NCI-H446 (cell line): ENCODE measurements around the gene TMED7.
"Not testable (repeated sequence)": the region's sequence is repeated elsewhere in the genome, so short reads cannot be mapped to it uniquely, and the experiment has no call there.

Experiments used
- DNase-seq, 2 experiments: peaks; one replicate each; lab custom pipeline; 2025; lab: John Stamatoyannopoulos, UW

TMED7 gene

DNA sequence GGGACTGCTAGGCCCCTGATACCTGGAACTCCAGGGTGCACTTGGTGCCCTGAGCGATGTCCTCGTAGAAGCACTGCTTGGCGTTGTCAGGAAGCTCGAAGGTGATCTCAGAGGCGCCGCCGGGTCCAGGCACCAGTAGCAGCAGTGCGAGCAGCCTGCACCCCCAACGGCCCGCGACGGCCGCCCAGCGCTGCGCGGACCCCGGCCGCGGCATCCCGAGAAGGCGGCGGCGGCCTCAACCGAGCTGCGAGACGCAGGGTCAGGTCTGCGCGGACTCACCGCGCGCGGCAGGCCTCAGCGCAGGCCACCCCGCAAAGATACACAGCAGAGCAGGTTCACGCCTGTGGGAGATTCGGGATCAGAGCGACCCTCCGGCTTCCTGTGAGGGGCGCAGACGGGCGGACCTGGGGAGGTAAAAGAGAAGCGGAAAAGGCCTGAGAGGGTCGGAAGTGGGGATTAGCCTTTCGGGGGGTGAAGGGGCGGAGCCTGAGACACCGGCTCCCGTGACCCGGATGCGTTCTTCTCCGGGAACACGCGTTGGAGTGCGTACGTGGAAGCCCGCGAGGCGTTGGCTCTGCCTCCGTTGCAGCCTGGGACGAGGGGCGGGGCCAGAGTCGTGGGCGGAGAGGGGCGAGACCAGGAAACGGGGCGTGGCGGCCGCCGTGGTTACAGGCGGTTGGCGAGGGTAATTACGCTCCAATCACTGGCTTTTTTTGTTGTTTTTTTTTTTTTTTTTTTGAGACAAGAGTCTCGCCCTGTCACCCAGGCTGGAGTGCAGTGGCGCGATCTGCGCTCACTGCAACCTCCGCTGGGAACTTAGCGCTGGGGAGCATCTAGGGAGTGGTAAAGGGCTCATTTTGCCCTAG lies at the start of gene TMED7:
Gene TMED7 (minus strand): TSS at position 458 of the 866 bp plus-strand sequence. CDS start 244 bp downstream, at position 214.
- peak; percentile 95 to 98 for DNase-seq

DNA sequence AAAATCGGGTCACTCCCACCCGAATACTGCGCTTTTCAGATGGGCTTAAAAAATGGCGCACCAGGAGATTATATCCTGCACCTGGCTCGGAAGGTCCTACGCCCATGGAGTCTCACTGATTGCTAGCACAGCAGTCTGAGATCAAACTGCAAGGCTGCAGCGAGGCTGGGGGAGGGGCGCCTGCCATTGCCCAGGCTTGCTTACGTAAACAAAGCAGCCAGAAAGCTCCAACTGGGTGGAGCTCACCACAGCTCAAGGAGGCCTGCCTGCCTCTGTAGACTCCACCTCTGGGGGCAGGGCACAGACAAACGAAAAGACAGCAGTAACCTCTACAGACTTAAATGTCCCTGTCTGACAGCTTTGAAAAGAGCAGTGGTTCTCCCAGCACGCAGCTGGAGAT lies 48.9 kb upstream of the TMED7 start:
- not testable (repeated sequence) for DNase-seq

DNA sequence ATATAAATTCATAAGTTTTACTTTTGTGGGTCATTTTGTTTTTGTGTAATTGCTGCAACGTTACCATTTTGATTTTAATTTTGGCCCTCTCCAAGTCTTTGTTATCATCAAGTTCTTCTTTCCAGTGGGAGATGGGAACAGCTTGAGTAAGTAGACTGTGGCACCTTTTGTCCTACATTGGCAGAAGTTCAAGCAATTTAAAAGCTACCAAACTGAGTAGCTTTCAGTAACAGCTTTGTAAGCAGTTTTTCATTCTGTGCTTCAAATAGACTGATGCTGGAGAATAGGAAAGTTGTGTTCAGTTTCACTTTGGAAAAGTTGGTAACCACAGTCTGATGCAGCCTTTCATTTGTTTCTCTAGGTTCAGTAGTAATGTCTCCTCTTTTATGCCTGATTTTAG lies 47.8 kb upstream of the TMED7 start:
- peak in 1 of 2 experiments; percentile 35 for DNase-seq

DNA sequence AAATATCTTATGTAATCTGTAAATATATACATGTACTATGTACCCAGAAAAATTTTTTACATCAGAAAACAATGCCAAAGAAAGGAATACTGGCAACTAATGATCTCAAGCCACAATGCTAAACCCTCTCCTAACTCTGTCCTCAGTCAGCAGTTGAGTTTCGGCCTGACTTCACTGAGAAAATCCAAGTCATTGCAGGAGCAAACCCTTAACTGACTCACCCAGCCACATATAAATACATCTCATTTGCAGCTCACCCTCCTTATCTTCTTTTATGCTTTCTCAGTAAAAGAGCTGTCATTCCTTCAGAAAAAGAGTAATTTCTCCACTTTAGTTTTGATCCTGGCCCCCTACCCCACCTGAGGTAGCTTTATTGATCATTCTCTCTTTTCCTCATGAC lies 46.1 kb upstream of the TMED7 start:
- no peak for DNase-seq

DNA sequence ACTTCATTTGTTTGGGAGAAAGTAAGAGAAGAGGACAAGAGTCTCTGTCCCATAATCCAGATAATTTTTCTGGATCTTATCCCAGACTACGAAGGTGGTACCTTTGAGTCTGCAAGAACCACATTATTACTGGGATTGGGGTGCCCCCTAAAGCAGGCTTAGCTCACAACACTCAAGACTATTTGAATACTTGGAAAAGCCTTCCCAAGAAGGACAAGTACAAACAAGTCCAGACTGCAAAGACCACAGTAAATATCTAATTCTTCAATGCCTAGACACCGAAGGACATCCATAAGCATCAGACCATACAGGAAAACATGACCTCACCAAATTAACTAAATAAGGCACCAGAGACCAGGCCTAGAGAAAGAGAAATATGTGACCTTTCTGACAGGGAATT lies 40.2 kb upstream of the TMED7 start:
- DNase-seq, result no peak

DNA sequence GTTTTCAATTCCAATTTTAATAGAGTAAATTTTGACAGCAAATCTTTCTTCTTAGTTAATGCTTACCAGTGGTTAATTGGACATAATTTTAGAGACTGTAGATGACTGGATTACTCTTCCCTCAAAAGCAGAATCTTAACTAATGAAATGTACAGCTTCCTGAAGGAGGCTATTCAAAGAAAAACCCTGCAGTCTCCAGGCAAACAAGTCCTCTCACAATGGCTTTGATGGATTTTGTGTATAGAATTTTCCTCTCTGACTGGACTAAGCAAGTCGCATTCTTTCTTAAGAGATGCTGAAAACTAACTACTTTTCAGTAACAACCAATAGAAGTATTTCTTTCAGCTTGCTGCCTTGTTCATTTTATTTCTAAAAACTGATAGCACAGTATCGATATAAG lies 35.7 kb upstream of the TMED7 start:
- no peak for DNase-seq

DNA sequence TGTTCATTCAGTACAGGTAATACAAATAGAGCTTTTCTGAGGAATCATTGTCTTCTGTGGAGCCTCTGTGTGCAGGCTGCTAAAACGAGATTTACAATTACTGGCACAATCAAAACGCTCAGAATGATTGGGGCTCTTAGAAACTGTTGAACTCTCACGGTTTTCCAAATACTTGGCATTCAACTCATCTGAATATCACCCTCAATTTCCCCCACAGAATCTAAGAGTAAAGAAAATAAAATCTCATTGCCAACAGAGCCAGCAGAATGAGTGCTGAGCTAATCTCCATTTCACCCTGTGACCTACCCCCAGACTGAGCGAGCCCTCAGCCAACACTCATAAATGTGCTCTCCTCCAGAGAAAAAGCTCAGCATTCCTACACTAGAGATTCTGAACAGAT lies 35.3 kb upstream of the TMED7 start:
- no peak for DNase-seq

DNA sequence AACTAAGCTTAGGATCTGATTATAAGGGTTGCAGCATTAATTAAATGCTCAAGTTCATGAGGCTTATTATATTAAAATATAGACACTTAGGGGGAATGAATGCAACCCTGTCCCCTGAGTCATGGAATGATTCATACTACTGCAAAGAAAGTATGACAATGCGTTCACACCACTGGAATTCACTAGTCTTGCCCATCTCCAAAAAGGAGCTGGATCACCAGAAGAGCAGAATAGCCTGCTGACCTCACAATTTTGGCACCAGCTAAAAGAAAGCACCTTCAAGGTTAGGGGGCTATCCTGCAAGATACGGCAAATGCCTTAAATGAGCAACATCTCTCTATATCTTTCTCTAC lies 32.0 kb upstream of the TMED7 start:
- DNase-seq, result no peak

DNA sequence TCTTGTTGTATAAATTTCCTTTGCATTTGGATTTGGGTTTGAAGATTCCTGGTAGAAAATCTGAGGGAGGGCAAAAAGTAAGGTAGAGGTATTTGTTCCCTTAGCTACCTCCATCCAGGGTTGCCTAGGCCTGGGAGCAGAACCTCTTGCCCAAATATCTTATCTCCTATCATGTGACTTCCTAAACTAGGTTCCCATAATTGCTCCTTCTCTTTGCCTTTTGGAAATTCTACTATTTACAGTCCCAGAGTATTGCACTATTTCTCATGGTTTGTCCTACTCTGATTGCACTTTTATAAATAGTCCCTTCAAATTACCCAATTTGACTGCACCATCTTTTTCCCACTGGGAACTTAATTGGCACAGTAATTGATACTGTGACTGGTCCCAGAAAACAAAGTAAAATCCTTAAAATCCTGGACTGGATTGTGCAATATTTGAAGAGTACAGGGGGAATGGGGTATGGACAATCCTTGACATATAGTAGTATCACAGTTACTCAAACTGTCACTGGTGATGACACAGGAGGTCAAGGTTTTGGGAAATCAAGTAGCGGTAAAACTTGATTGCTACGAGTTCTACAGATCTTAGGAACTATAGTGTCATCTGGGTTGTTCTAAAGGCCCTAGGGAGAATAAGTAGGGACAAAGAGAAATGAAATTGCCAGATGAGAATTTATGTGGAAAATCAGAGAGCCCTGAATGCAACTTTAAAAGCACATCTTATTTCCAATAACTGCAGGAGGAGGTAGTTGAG lies 31.5 kb upstream of the TMED7 start:
- DNase-seq, result no peak

DNA sequence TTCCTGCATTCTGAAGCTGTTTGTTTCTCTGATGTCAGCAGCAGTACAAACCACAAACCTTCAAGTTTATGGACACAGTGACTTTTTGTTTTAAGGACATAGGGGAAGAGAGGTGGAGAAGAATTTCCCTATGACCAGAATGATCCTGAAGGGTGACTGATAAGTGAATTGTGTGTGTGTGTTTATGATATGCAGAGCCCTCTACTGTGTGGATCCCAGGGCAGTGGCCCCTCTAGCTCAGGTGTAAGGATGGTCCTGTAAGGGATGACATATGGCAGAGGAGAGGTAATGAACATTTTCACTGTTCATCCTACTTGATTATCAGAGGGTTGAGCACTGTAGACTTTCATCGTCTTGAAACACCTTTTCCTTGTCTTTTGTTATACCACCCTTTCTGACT lies 30.6 kb upstream of the TMED7 start:
- DNase-seq, result no peak

DNA sequence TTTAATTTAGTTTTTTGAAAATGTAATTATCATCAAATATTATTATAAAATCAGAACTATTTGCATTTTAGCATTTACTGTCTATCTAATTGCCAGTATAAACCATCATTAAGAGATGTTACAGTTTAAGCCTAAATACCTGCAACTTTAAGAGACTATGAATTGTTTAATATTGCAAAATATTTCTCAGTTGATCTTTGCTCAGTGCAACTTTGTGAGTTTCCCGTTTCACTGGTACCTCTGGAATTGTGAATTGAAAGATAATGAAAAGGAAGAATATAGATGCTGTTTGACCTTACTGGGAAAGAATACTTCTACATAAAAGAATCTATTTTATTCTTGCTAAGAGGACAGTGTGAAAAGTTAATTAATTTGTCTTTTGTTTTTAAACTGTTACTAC lies 30.2 kb upstream of the TMED7 start:
- no peak for DNase-seq

DNA sequence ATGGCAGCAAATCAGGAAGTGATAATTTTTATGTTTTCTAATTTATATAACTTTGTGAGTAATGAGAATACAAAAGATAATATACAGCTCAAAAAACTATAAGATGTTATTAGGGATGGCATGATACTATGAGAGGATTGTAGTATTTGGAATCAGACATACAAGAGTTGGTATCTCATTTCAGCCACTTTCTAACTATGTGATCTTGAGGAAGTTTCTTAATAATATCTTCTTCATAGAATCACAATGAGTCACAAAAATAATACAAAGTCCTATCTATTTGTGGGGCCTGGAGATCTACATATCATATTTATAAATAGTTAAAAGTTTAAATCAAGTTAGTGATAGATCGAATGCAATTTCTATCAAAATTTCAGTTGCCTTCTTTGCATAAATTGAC lies 23.7 kb upstream of the TMED7 start:
- DNase-seq, result no peak

DNA sequence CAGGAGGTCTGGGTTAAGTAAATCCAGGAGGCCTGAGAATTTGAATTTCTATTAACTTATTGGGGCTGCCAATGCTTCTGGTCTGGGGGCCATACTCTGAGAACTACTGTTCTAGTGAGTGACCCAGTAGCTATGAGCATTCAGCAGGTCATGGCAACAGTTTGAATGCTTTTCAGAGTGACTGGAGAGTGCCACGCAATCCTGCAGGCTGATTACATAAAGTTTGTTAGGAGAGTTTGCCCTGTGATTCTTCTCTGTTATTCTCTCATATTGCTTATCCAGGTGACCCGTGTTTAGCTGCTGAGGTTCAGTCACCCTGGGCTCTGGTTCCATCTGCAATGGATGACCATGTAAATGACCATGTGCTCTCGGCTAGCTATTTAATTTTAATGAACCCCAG lies 22.2 kb upstream of the TMED7 start:
- no peak for DNase-seq

DNA sequence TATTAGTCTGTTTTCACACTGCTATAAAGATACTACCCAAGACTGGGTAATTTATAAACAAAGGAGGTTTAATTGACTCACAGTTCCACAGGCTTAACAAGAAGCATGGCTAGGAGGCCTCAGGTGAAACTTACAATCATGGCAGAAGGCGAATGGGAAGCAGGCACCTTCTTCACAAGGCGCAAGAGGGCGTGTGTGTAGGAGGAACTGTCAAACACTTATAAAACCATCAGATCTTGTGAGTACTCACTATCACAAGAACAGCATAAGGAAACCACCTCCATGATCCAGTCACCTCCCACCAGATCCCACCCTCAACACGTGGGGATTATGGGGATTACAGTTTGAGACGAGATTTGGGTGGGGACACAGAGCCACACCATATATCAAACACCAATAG lies 19.6 kb upstream of the TMED7 start:
- DNase-seq, result not testable (repeated sequence)

DNA sequence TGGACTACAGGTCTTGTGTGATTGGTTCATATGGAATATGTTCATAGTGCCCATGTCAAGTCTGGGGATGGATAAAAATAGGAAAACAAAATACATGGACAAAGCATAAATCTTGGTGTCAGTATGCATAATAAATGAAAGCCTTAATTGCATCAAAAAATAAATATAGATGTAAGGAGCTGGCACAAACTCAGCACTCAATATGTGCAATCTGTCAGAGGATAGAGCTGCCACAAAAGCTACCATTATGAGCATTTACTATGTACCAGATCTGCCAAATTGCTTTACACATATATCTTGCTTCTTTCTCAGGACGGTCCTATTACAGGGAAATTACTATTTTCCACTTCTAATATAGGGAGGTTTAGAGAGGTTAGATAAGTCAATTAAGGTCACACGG lies 18.2 kb upstream of the TMED7 start:
- DNase-seq, result peak in 1 of 2 experiments; percentile 61

DNA sequence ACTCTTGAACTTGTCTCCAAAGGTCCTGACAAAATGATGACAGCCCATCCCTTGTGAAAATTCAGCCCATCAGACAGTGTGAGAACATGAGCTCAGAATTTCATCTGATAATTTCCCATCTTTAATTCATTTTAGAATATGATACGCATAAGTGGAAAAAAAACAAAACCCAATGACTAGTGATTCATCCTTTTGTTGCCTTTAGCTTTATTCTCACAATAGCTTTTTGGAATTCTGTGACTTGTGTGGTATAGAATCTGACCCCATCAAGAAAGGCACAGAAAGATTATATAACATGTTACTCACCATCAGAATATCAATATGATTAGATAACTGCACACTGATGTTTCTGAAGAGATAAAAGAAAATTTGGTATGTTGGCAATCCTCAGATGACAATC lies 16.1 kb upstream of the TMED7 start:
- DNase-seq, result no peak

DNA sequence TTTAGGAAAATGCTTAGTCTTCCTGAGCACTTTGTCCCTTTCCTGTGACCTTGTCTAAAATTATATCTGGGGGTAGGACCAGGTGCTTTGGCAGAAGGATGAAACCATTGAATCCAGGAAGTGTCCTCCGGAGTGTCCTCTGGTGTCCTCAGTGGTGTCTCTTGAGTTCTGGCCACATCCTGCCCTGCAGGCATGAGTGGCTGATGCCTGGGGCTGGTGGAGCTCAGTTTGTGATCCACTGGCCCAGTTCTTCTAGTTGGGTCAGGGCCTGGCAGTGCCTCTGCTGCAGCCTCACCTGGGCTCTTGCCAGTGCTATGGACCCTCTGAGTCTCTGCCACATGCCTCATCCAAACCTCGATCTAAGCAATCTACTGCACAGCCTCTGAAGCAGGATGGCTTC lies 14.4 kb upstream of the TMED7 start:
- DNase-seq, result no peak

DNA sequence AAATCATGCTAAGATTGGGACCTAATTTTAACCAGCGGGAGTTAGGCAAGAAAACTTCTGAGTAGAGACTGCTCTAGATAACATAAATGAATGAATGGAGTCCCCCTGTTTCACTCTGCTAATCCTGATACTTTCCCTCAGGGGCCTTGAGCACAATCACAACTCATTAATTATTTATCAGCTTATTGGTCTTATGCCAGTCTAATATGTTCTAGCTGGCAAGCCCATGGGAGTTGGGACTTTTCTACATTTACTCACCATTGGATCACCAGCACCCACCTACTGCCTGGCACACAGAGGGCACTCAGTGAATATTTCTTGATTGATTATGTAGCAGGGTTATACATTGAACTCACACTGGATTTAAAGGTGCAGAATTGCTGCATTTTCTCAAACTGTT lies 13.5 kb upstream of the TMED7 start:
- peak in 1 of 2 experiments; percentile 47 for DNase-seq

DNA sequence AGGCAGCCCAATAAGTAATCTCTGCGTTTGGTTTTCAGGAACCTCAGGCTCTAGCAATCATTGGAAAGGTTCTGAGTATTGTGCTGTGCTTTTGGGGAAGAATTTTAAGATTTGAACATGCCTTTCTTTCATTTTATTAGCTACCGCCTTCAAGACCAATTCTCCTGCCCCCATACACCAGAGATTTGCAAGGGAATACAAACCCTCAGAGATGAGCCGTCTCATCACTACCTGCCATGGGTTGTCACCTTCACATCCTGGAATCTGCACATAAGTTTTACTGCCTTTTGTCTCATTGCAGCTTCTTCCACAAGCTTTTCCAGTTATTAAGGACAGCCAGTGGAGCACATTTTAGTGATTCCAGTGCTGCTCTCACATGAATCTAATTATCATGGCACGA lies 11.7 kb upstream of the TMED7 start:
- no peak for DNase-seq

DNA sequence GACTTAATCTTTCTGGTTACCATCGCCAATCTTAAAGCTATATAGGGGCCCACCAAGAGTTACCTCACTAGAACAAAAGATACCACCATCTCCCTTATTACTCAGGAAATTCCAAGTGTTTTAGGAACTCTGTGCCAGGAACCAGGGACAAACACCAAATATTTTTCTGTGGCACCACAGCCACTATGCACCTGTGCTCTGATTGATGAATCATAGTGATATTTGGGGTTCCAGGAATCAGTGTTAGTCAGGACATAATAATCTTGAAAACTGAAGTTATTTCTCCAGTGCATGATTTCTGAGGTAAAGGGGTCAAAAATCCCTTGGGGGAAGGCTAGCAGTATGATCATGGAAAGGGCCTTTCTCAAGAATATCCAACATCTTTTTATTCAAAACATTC lies 10.2 kb upstream of the TMED7 start:
- no peak for DNase-seq

DNA sequence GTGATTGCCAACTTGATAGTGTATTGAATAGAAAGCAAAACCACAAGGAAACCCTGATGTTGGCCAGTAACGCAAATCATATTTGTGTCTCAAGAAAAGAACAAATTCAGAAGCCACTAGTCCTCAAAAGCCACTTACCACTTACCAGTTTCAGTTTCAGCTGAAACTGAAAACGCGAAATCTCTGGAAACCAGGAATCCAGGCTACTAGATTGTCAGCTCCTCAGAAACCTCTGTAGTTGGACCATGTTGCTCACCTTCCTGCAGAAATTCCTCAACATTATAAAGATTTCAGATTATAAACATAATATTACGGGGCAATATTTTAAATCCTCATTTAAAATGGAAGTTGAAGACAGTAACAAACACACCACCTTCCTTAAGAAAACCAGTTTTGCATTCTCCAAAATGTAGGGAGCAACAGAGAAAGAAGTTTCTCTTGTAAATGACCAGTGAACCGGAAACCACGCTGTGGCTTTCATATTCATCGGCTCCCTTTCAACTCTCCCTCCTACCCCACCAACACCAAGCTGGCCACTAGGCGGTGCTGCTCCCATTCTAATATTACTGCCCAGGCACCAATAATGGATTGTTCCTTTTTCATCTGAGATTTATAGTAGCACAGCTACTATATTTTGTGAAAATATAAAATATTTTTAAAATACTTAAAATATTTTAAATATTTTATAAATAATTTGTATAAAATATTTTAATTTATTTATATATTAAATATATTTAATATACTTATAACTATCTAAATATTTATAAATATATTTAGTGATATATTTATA lies 8.7 kb upstream of the TMED7 start:
- peak; percentile 46 to 87 for DNase-seq

DNA sequence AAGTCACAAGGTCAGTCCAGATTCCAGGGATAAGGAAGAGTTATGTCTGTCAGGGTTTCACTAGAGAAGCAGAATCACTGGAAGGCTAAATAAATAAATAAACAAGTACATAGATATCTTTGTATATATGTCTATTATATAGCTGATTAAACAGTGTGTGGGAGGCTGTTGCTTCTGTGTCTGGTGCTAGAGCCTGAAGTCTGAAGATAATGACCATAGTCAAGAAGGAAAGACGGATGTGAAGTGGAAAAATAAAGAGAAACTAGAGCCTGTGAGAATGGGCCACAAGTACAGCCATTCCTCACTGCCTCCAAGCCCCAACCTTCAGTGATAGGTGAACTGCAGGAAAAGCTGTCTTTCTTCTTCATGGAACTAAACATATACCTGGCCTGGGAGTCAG lies 4.1 kb upstream of the TMED7 start:
- no peak for DNase-seq
